GM12892 (cell line): ENCODE data around the gene ZNF384.

ENCODE experiments used
- DNase-seq: peaks from one replicate; pipeline ENCODE4 v3.0.0; 2011; ENCODE audit not compliant: insufficient read length
- FAIRE-seq: peaks from 2 replicates; lab custom pipeline; 2011; peaks lifted over from hg19 to GRCh38; lab: Jason Lieb, UNC
- POLR2A ChIP-seq: IDR thresholded peaks from 2 replicates; pipeline ENCODE4 v1.6.1; 2011; ENCODE audit warnings: low read depth, low read length, control low read depth
- POLR2AphosphoS5 ChIP-seq: IDR thresholded peaks from 2 replicates; pipeline ENCODE4 v1.6.1; 2011; ENCODE audit warnings: low read depth, low read length, control low read depth
- TAF1 ChIP-seq: IDR thresholded peaks from 2 replicates; pipeline ENCODE4 v1.6.1; 2011; ENCODE audit warnings: low read depth, mild to moderate bottlenecking, control low read depth, low read length, borderline replicate concordance

Gene ZNF384

GRCh38 chr12:6644903-6645302 is 44.3 kb downstream of the ZNF384 start:
- no peak for DNase-seq
- TF ChIP-seq POLR2AphosphoS5 = no peak
- no peak for TF ChIP-seq TAF1
- no peak for TF ChIP-seq POLR2A
- no peak for FAIRE-seq

- no peak for DNase-seq
- TF ChIP-seq POLR2A (no peak), TAF1 (no peak), POLR2AphosphoS5 (no peak)
- FAIRE-seq = peak; percentile 56
These were observed 44.9 kb downstream of the ZNF384 start for GRCh38 chr12:6644257-6644596.

- TF ChIP-seq POLR2A (no peak), TAF1 (no peak)
- FAIRE-seq = no peak
- no peak for DNase-seq
These were observed 45.5 kb downstream of the ZNF384 start for GRCh38 chr12:6643569-6644256.

- FAIRE-seq = no peak
- TF ChIP-seq POLR2AphosphoS5 (no peak), POLR2A (no peak), TAF1 (no peak)
- no peak for DNase-seq
These were observed 48.0 kb downstream of the ZNF384 start for GRCh38 chr12:6641131-6641530.

GRCh38 chr12:6640497-6640896 is 48.7 kb downstream of the ZNF384 start:
- TF ChIP-seq POLR2AphosphoS5 (no peak), POLR2A (no peak), TAF1 (no peak)
- FAIRE-seq = no peak

GRCh38 chr12:6639151-6639801 is 49.9 kb downstream of the ZNF384 start:
- FAIRE-seq = no peak

More at GRCh38 chr12:6640497-6640896, 48.7 kb downstream of the ZNF384 start:
- DNase-seq = no peak

GRCh38 chr12:6638305-6638704 is 50.9 kb downstream of the ZNF384 start:
- DNase-seq (no peak), FAIRE-seq (no peak)
- no peak for TF ChIP-seq POLR2AphosphoS5
- TF ChIP-seq POLR2A = no peak
- no peak for TF ChIP-seq TAF1

More at GRCh38 chr12:6639151-6639801, 49.9 kb downstream of the ZNF384 start:
- DNase-seq = no peak
- TF ChIP-seq TAF1 = no peak
- TF ChIP-seq POLR2A = no peak
- no peak for TF ChIP-seq POLR2AphosphoS5

GRCh38 chr12:6635856-6636531 is 53.2 kb downstream of the ZNF384 start, which contains the start of gene LPAR5:
Gene LPAR5 (minus strand): TSS chr12:6635959. CDS start chr12:6621248, 14,711 bp downstream.
- no peak for DNase-seq
- no peak for TF ChIP-seq POLR2A
- TF ChIP-seq POLR2AphosphoS5 = no peak
- no peak for TF ChIP-seq TAF1
- peak; percentile 58 for FAIRE-seq

- FAIRE-seq = peak; percentile 48
- TF ChIP-seq TAF1 (no peak), POLR2AphosphoS5 (no peak), POLR2A (no peak)
- DNase-seq = no peak
These were observed 53.8 kb downstream of the ZNF384 start for GRCh38 chr12:6635375-6635855.

GRCh38 chr12:6632026-6632983 is 56.9 kb downstream of the ZNF384 start:
- FAIRE-seq (peak; percentile 94), DNase-seq (no peak)
- TF ChIP-seq POLR2AphosphoS5 (peak; percentile 67), POLR2A (peak; percentile 73), TAF1 (peak; percentile 49; the same call in 1 of the 2 replicates)

- TF ChIP-seq POLR2AphosphoS5 (no peak; the same call in 1 of the 2 replicates), TAF1 (no peak), POLR2A (no peak)
- peak; percentile 60 for FAIRE-seq
- no peak for DNase-seq
These were observed 57.6 kb downstream of the ZNF384 start for GRCh38 chr12:6631549-6631961.
